HepG2 (cell line): Measurements from ENCODE around the gene LMTK2. TPM values are rescaled to one million over a fixed set of nuclear protein-coding genes. Genes with fewer than 3 reads are reported as not detected.

ENCODE experiments used
- ATF1 ChIP-seq: IDR thresholded peaks from 2 replicates; pipeline ENCODE4 v1.6.1; 2016; ENCODE audit warnings: mild to moderate bottlenecking, control low read depth
- ELF3 ChIP-seq: IDR thresholded peaks from 2 replicates; pipeline ENCODE4 v1.6.1; 2016; ENCODE audit warnings: missing genetic modification reagents, missing compliant biosample characterization
- LCORL ChIP-seq, 2 experiments: fragments of 450-650 bp in 1 of 2; sonication (generic) in 1 of 2; formaldehyde crosslinking in 1 of 2; IDR thresholded peaks; 2 replicates each; pipeline versions ENCODE4 v1.5.0 to v1.6.1; 2017 to 2020; ENCODE audit warnings: antibody characterized with exemption in 1 of 2, missing genetic modification reagents in 1 of 2
- MLLT10 ChIP-seq: sonication (generic); formaldehyde crosslinking; IDR thresholded peaks from 2 replicates; pipeline ENCODE4 v1.4.0; 2020; ENCODE audit warnings: missing genetic modification reagents
- RBM39 ChIP-seq: fragments of 200-400 bp; formaldehyde crosslinking; IDR thresholded peaks from one replicate; pipeline ENCODE4 v1.6.1; 2018; ENCODE audit warnings: antibody characterized with exemption, mild to moderate bottlenecking, low read depth, low read length; ENCODE audit not compliant: poor library complexity, severe bottlenecking
- RFX1 ChIP-seq: fragments of 450-650 bp; IDR thresholded peaks from 2 replicates; pipeline ENCODE4 v1.6.1; 2017
- SCMH1 ChIP-seq: sonication (generic); formaldehyde crosslinking; IDR thresholded peaks from 2 replicates; pipeline ENCODE4 v1.9.0; 2021; ENCODE audit warnings: missing genetic modification reagents, mild to moderate bottlenecking, borderline replicate concordance
- SSRP1 ChIP-seq: IDR thresholded peaks from 2 replicates; pipeline ENCODE4 v1.6.1; 2016; ENCODE audit warnings: control low read depth
- YEATS4 ChIP-seq: sonication (generic); formaldehyde crosslinking; IDR thresholded peaks from 2 replicates; pipeline ENCODE4 v1.4.0; 2020; ENCODE audit warnings: missing genetic modification reagents, borderline replicate concordance
- ZNF143 ChIP-seq: sonication (generic); formaldehyde crosslinking; IDR thresholded peaks from 2 replicates; pipeline ENCODE4 v1.4.0; 2020; ENCODE audit warnings: missing genetic modification reagents
- ZNF331 ChIP-seq: sonication (generic); formaldehyde crosslinking; IDR thresholded peaks from 2 replicates; pipeline ENCODE4 v1.4.0; 2020; ENCODE audit warnings: missing genetic modification reagents
- ZNF335 ChIP-seq: sonication (generic); formaldehyde crosslinking; IDR thresholded peaks from 2 replicates; pipeline ENCODE4 v1.4.0; 2020; ENCODE audit warnings: missing genetic modification reagents
- ZNF468 ChIP-seq: sonication (generic); formaldehyde crosslinking; IDR thresholded peaks from 2 replicates; pipeline ENCODE4 v1.8.0; 2022; ENCODE audit warnings: mild to moderate bottlenecking, moderate library complexity, missing genetic modification reagents
- ZNF567 ChIP-seq: sonication (generic); formaldehyde crosslinking; IDR thresholded peaks from 2 replicates; pipeline ENCODE4 v1.8.1; 2023; ENCODE audit warnings: mild to moderate bottlenecking, missing genetic modification reagents, borderline replicate concordance
- ZNF607 ChIP-seq: sonication (generic); formaldehyde crosslinking; IDR thresholded peaks from 2 replicates; pipeline ENCODE4 v1.5.1; 2020; ENCODE audit warnings: missing genetic modification reagents, mild to moderate bottlenecking, borderline replicate concordance
- ZNF619 ChIP-seq: sonication (generic); formaldehyde crosslinking; IDR thresholded peaks from 2 replicates; pipeline ENCODE4 v1.4.0; 2020; ENCODE audit warnings: mild to moderate bottlenecking, missing genetic modification reagents
- polyA plus RNA-seq, 8 experiments: library from polyadenylated mRNA; depleted of rRNA in 3 of 8; stranded (reverse) in 7 of 8; unstranded in 1 of 8; fragments of >200 nt; fragmentation: Illumina TruSeq in 4 of 8; extraction: Trizol in 4 of 8; gene quantifications; 2 replicates each; pipeline versions ENCODE4 v1.2.1 to v1.2.3, GENCODE V29; 2011 to 2016; ENCODE audit warnings: low read depth in 4 of 8, missing spikeins in 1 of 8, mixed read lengths in 1 of 8; ENCODE audit not compliant: insufficient read depth in 1 of 8
- total RNA-seq, 5 experiments: library from RNA; depleted of rRNA; stranded (reverse); fragments of >200 nt; fragmentation: Illumina TruSeq; extraction: Trizol; gene quantifications; 2 replicates each; pipeline ENCODE4 v1.2.3, GENCODE V29; 2016; ENCODE audit warnings: low read depth in 1 of 5
- TF ChIP-seq, protein P1 (sequence below): sonication (generic); formaldehyde crosslinking; IDR thresholded peaks from 2 replicates; pipeline ENCODE4 v1.8.0; 2023; ENCODE audit warnings: mild to moderate bottlenecking, missing genetic modification reagents
- TF ChIP-seq, protein P2 (sequence below): sonication (generic); formaldehyde crosslinking; IDR thresholded peaks from 2 replicates; pipeline ENCODE4 v1.4.0; 2020; ENCODE audit warnings: missing genetic modification reagents, borderline replicate concordance
- TF ChIP-seq, protein P3 (sequence below): sonication (generic); formaldehyde crosslinking; IDR thresholded peaks from 2 replicates; pipeline ENCODE4 v1.4.0; 2020; ENCODE audit warnings: mild to moderate bottlenecking, missing genetic modification reagents
- TF ChIP-seq, protein P4 (sequence below): sonication (generic); formaldehyde crosslinking; IDR thresholded peaks from 2 replicates; pipeline ENCODE4 v1.4.0; 2020; ENCODE audit warnings: missing genetic modification reagents, borderline replicate concordance
- TF ChIP-seq, protein P5 (sequence below): sonication (generic); formaldehyde crosslinking; IDR thresholded peaks from 2 replicates; pipeline ENCODE4 v1.9.0; 2021; ENCODE audit warnings: missing genetic modification reagents, mild to moderate bottlenecking, borderline replicate concordance
- TF ChIP-seq, protein P6 (sequence below): sonication (generic); formaldehyde crosslinking; IDR thresholded peaks from 2 replicates; pipeline ENCODE4 v1.4.0; 2020; ENCODE audit warnings: mild to moderate bottlenecking, missing genetic modification reagents

The LMTK2 gene
- total and polyA plus RNA-seq, 2 of the 13 experiments (the other 11 are each of a cell fraction or from before 2014, with no cell fraction given): 9.5 to 11.7 TPM

DNA sequence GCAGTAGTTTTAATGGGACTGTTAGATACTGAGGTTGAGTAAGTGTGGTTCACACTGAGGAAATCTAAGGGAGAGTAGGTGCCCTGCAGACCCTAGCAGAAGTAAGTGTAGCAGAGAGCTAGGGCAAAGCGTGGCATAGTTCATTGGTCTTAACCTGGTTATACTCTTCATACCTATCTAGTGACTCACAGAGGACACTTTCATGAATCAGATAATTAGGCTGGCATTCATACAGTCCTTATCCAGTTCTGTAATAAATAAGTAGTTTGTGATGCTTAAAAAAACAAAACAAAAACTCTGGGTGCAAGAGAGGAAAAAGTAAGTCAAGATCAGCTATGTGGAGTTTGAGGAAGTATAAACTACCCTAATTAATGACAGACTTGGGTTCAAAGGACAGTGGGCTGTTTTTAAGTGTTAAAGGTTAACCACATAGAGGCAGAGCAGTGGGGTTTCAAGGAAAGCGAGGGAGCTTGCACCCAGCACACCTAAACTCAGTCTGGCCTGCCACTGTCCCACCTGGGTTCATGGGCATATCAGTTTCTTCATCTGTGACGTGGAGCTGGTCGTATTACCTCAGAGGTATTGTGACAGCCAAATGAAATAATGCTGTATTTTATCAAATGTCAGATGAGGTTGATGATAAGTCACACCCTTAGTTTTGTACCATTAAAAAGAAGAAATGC is 27.1 kb downstream of the LMTK2 start (continued):
- TF ChIP-seq, protein P1, sequence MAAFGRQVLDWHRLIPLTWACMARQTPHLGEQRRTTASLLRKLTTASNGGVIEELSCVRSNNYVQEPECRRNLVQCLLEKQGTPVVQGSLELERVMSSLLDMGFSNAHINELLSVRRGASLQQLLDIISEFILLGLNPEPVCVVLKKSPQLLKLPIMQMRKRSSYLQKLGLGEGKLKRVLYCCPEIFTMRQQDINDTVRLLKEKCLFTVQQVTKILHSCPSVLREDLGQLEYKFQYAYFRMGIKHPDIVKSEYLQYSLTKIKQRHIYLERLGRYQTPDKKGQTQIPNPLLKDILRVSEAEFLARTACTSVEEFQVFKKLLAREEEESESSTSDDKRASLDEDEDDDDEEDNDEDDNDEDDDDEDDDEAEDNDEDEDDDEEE (CRISPR knock-in tag): no peak
- no peak for TF ChIP-seq ZNF143
- no peak for TF ChIP-seq YEATS4 (CRISPR knock-in tag)
- no peak for TF ChIP-seq ZNF607 (CRISPR knock-in tag)
- no peak for TF ChIP-seq ZNF567 (CRISPR knock-in tag)
- TF ChIP-seq ZNF331 (CRISPR knock-in tag): peak; percentile 62; the same call in 1 of the 2 replicates
- TF ChIP-seq RBM39: no peak
- TF ChIP-seq, protein P2, sequence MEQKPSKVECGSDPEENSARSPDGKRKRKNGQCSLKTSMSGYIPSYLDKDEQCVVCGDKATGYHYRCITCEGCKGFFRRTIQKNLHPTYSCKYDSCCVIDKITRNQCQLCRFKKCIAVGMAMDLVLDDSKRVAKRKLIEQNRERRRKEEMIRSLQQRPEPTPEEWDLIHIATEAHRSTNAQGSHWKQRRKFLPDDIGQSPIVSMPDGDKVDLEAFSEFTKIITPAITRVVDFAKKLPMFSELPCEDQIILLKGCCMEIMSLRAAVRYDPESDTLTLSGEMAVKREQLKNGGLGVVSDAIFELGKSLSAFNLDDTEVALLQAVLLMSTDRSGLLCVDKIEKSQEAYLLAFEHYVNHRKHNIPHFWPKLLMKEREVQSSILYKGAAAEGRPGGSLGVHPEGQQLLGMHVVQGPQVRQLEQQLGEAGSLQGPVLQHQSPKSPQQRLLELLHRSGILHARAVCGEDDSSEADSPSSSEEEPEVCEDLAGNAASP: no peak
- TF ChIP-seq ZNF619: no peak
- TF ChIP-seq LCORL (IDR thresholded peaks at IDR 0.05): no peak
- peak; percentile 74 for TF ChIP-seq LCORL (CRISPR knock-in tag; IDR thresholded peaks at IDR 0.05)
- TF ChIP-seq, protein P3, sequence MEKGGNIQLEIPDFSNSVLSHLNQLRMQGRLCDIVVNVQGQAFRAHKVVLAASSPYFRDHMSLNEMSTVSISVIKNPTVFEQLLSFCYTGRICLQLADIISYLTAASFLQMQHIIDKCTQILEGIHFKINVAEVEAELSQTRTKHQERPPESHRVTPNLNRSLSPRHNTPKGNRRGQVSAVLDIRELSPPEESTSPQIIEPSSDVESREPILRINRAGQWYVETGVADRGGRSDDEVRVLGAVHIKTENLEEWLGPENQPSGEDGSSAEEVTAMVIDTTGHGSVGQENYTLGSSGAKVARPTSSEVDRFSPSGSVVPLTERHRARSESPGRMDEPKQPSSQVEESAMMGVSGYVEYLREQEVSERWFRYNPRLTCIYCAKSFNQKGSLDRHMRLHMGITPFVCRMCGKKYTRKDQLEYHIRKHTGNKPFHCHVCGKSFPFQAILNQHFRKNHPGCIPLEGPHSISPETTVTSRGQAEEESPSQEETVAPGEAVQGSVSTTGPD: no peak
- TF ChIP-seq ELF3 (CRISPR knock-in tag): peak; percentile 93
- no peak for TF ChIP-seq ZNF335 (CRISPR knock-in tag)
- TF ChIP-seq SCMH1 (CRISPR knock-in tag): no peak
- TF ChIP-seq, protein P4, sequence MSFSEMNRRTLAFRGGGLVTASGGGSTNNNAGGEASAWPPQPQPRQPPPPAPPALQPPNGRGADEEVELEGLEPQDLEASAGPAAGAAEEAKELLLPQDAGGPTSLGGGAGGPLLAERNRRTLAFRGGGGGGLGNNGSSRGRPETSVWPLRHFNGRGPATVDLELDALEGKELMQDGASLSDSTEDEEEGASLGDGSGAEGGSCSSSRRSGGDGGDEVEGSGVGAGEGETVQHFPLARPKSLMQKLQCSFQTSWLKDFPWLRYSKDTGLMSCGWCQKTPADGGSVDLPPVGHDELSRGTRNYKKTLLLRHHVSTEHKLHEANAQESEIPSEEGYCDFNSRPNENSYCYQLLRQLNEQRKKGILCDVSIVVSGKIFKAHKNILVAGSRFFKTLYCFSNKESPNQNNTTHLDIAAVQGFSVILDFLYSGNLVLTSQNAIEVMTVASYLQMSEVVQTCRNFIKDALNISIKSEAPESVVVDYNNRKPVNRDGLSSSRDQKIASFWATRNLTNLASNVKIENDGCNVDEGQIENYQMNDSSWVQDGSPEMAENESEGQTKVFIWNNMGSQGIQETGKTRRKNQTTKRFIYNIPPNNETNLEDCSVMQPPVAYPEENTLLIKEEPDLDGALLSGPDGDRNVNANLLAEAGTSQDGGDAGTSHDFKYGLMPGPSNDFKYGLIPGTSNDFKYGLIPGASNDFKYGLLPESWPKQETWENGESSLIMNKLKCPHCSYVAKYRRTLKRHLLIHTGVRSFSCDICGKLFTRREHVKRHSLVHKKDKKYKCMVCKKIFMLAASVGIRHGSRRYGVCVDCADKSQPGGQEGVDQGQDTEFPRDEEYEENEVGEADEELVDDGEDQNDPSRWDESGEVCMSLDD: no peak
- TF ChIP-seq RFX1: no peak
- TF ChIP-seq SSRP1 (CRISPR knock-in tag): no peak
- no peak for TF ChIP-seq MLLT10 (CRISPR knock-in tag)
- no peak for TF ChIP-seq ZNF468 (CRISPR knock-in tag)
- TF ChIP-seq, protein P5, sequence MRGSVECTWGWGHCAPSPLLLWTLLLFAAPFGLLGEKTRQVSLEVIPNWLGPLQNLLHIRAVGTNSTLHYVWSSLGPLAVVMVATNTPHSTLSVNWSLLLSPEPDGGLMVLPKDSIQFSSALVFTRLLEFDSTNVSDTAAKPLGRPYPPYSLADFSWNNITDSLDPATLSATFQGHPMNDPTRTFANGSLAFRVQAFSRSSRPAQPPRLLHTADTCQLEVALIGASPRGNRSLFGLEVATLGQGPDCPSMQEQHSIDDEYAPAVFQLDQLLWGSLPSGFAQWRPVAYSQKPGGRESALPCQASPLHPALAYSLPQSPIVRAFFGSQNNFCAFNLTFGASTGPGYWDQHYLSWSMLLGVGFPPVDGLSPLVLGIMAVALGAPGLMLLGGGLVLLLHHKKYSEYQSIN: no peak
- 0 out of 2 replicates have a peak, but pooled peaks have one; percentile 39 for TF ChIP-seq ATF1 (CRISPR knock-in tag)
- TF ChIP-seq, protein P6, sequence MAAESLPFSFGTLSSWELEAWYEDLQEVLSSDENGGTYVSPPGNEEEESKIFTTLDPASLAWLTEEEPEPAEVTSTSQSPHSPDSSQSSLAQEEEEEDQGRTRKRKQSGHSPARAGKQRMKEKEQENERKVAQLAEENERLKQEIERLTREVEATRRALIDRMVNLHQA: no peak
